ENCODE measurements around the gene CRTAC1.
A peak's percentile ranks its signal among the peaks of the same experiment; 100 is the strongest.

CRTAC1 gene

GRCh38 chr10:97879241-97879640 is 151.2 kb downstream of the CRTAC1 start:
- Mint-ChIP-seq H3K4me3 (no peak overlapping the region), H3K4me1 (peaks cover 6% of the 10 kb centered on the region), H3K27me3 (peaks cover 20% of the 10 kb centered on the region), H3K27ac (ENCODE audit: low read depth) (no peak overlapping the region), H3K36me3 (ENCODE audit: insufficient read depth) (no peaks in the 10 kb centered on the region), H3K9me3 (no peaks in the 10 kb centered on the region)
- DNase-seq (ENCODE audit: low spot score in 2 of 2), result no peak
- no peak for ATAC-seq (replicated peaks; ENCODE audit: extremely low read depth, poor library complexity, severe bottlenecking)

- DNase-seq (ENCODE audit: low spot score in 2 of 2) (no peak), ATAC-seq (replicated peaks; ENCODE audit: extremely low read depth, poor library complexity, severe bottlenecking) (no peak)
- H3K4me1 Mint-ChIP-seq, result no peaks in the 10 kb centered on the region
- H3K4me3 Mint-ChIP-seq, result no peak overlapping the region
- peaks cover 7% of the 10 kb centered on the region for H3K27me3 Mint-ChIP-seq
- H3K36me3 Mint-ChIP-seq (ENCODE audit: insufficient read depth), result no peaks in the 10 kb centered on the region
- no peaks in the 10 kb centered on the region for H3K9me3 Mint-ChIP-seq
- no peak overlapping the region for H3K27ac Mint-ChIP-seq (ENCODE audit: low read depth)
Observed at GRCh38 chr10:97876402-97876801, 154.0 kb downstream of the CRTAC1 start.

GRCh38 chr10:97875391-97875790 is 155.0 kb downstream of the CRTAC1 start:
- no peak overlapping the region for H3K27ac Mint-ChIP-seq (ENCODE audit: low read depth)
- H3K4me3 Mint-ChIP-seq, result no peak overlapping the region
- H3K36me3 Mint-ChIP-seq (ENCODE audit: insufficient read depth), result no peaks in the 10 kb centered on the region
- ATAC-seq (replicated peaks; ENCODE audit: extremely low read depth, poor library complexity, severe bottlenecking) (no peak), DNase-seq (ENCODE audit: low spot score in 2 of 2) (no peak)
- no peaks in the 10 kb centered on the region for H3K4me1 Mint-ChIP-seq
- H3K9me3 Mint-ChIP-seq, result no peaks in the 10 kb centered on the region
- H3K27me3 Mint-ChIP-seq, result no peaks in the 10 kb centered on the region

GRCh38 chr10:97874332-97874731 is 156.1 kb downstream of the CRTAC1 start:
- ATAC-seq (replicated peaks; ENCODE audit: extremely low read depth, poor library complexity, severe bottlenecking) (no peak), DNase-seq (ENCODE audit: low spot score in 2 of 2) (no peak)
- Mint-ChIP-seq H3K27ac (ENCODE audit: low read depth) (no peak overlapping the region), H3K4me1 (peaks cover 7% of the 10 kb centered on the region), H3K4me3 (no peak overlapping the region), H3K36me3 (ENCODE audit: insufficient read depth) (peaks cover 2% of the 10 kb centered on the region), H3K27me3 (no peaks in the 10 kb centered on the region), H3K9me3 (no peaks in the 10 kb centered on the region)

GRCh38 chr10:97873569-97873968 is 156.9 kb downstream of the CRTAC1 start:
- Mint-ChIP-seq H3K4me3 (no peak overlapping the region), H3K4me1 (peaks cover 14% of the 10 kb centered on the region), H3K36me3 (ENCODE audit: insufficient read depth) (peaks cover 3% of the 10 kb centered on the region), H3K27ac (ENCODE audit: low read depth) (no peak overlapping the region), H3K9me3 (no peaks in the 10 kb centered on the region), H3K27me3 (no peaks in the 10 kb centered on the region)
- no peak for ATAC-seq (replicated peaks; ENCODE audit: extremely low read depth, poor library complexity, severe bottlenecking)
- DNase-seq (ENCODE audit: low spot score in 2 of 2), result no peak

- no peak for ATAC-seq (replicated peaks; ENCODE audit: extremely low read depth, poor library complexity, severe bottlenecking)
- peaks cover 15% of the 10 kb centered on the region for H3K4me1 Mint-ChIP-seq
- no peak overlapping the region for H3K4me3 Mint-ChIP-seq
- DNase-seq (ENCODE audit: low spot score in 2 of 2), result no peak
- H3K27ac Mint-ChIP-seq (ENCODE audit: low read depth), result no peak overlapping the region
- H3K36me3 Mint-ChIP-seq (ENCODE audit: insufficient read depth), result peaks cover 3% of the 10 kb centered on the region
- no peaks in the 10 kb centered on the region for H3K27me3 Mint-ChIP-seq
- no peaks in the 10 kb centered on the region for H3K9me3 Mint-ChIP-seq
Observed at GRCh38 chr10:97870990-97871389, 159.4 kb downstream of the CRTAC1 start.

- peaks cover 3% of the 10 kb centered on the region for H3K36me3 Mint-ChIP-seq (ENCODE audit: insufficient read depth)
- no peaks in the 10 kb centered on the region for H3K27me3 Mint-ChIP-seq
- peak; percentile 66 to 81 for DNase-seq (ENCODE audit: low spot score in 2 of 2)
- H3K4me3 Mint-ChIP-seq, result peak overlapping the region; percentile 51
- peaks cover 15% of the 10 kb centered on the region for H3K4me1 Mint-ChIP-seq
- peak; percentile 98 for ATAC-seq (replicated peaks; ENCODE audit: extremely low read depth, poor library complexity, severe bottlenecking)
- H3K9me3 Mint-ChIP-seq, result no peaks in the 10 kb centered on the region
- peak overlapping the region; percentile 62 for H3K27ac Mint-ChIP-seq (ENCODE audit: low read depth)
Observed at GRCh38 chr10:97869091-97870042, 161.1 kb downstream of the CRTAC1 start.

- H3K27me3 Mint-ChIP-seq, result no peaks in the 10 kb centered on the region
- peaks cover 15% of the 10 kb centered on the region for H3K4me1 Mint-ChIP-seq
- peaks cover 3% of the 10 kb centered on the region for H3K36me3 Mint-ChIP-seq (ENCODE audit: insufficient read depth)
- DNase-seq (ENCODE audit: low spot score in 2 of 2) (no peak), ATAC-seq (replicated peaks; ENCODE audit: extremely low read depth, poor library complexity, severe bottlenecking) (no peak)
- H3K27ac Mint-ChIP-seq (ENCODE audit: low read depth), result peak overlapping the region; percentile 25
- no peak overlapping the region for H3K4me3 Mint-ChIP-seq
- no peaks in the 10 kb centered on the region for H3K9me3 Mint-ChIP-seq
Observed at GRCh38 chr10:97868134-97868685, 162.2 kb downstream of the CRTAC1 start.

- H3K27me3 Mint-ChIP-seq, result no peaks in the 10 kb centered on the region
- no peak overlapping the region for H3K27ac Mint-ChIP-seq (ENCODE audit: low read depth)
Observed at GRCh38 chr10:97867220-97867800, 163.1 kb downstream of the CRTAC1 start.

GRCh38 chr10:97866524-97867219 is 163.7 kb downstream of the CRTAC1 start:
- ATAC-seq (replicated peaks; ENCODE audit: extremely low read depth, poor library complexity, severe bottlenecking) (no peak), DNase-seq (ENCODE audit: low spot score in 2 of 2) (no peak)
- H3K27me3 Mint-ChIP-seq, result no peaks in the 10 kb centered on the region
- peaks cover 3% of the 10 kb centered on the region for H3K36me3 Mint-ChIP-seq (ENCODE audit: insufficient read depth)
- H3K27ac Mint-ChIP-seq (ENCODE audit: low read depth), result no peak overlapping the region
- no peak overlapping the region for H3K4me3 Mint-ChIP-seq
- peaks cover 15% of the 10 kb centered on the region for H3K4me1 Mint-ChIP-seq
- no peaks in the 10 kb centered on the region for H3K9me3 Mint-ChIP-seq

More at GRCh38 chr10:97867220-97867800, 163.1 kb downstream of the CRTAC1 start:
- H3K4me3 Mint-ChIP-seq, result no peak overlapping the region
- peaks cover 3% of the 10 kb centered on the region for H3K36me3 Mint-ChIP-seq (ENCODE audit: insufficient read depth)
- ATAC-seq (replicated peaks; ENCODE audit: extremely low read depth, poor library complexity, severe bottlenecking) (no peak), DNase-seq (ENCODE audit: low spot score in 2 of 2) (no peak)
- no peaks in the 10 kb centered on the region for H3K9me3 Mint-ChIP-seq
- peaks cover 15% of the 10 kb centered on the region for H3K4me1 Mint-ChIP-seq

- H3K4me3 Mint-ChIP-seq, result no peak overlapping the region
- DNase-seq (ENCODE audit: low spot score in 2 of 2) (no peak), ATAC-seq (replicated peaks; ENCODE audit: extremely low read depth, poor library complexity, severe bottlenecking) (no peak)
- H3K4me1 Mint-ChIP-seq, result peaks cover 15% of the 10 kb centered on the region
- no peak overlapping the region for H3K27ac Mint-ChIP-seq (ENCODE audit: low read depth)
- H3K27me3 Mint-ChIP-seq, result no peaks in the 10 kb centered on the region
- peaks cover 4% of the 10 kb centered on the region for H3K36me3 Mint-ChIP-seq (ENCODE audit: insufficient read depth)
- H3K9me3 Mint-ChIP-seq, result no peaks in the 10 kb centered on the region
Observed at GRCh38 chr10:97865488-97865887, 164.9 kb downstream of the CRTAC1 start.

GRCh38 chr10:97863808-97864207 is 166.6 kb downstream of the CRTAC1 start:
- Mint-ChIP-seq H3K4me1 (peaks cover 3% of the 10 kb centered on the region), H3K27ac (ENCODE audit: low read depth) (no peak overlapping the region), H3K27me3 (no peaks in the 10 kb centered on the region), H3K9me3 (no peaks in the 10 kb centered on the region), H3K36me3 (ENCODE audit: insufficient read depth) (peaks cover 3% of the 10 kb centered on the region), H3K4me3 (no peak overlapping the region)
- ATAC-seq (replicated peaks; ENCODE audit: extremely low read depth, poor library complexity, severe bottlenecking) (no peak), DNase-seq (ENCODE audit: low spot score in 2 of 2) (no peak)
